Stimulated activated CD4-positive, alpha-beta T cell treated with anti-CD3 and anti-CD28 coated beads, Interleukin-15, amount 100 ng/mL, for 48 hours (primary cell): Measurements from ENCODE around the gene TOM1.

Source experiments
- DNase-seq, 2 donors: peaks; one replicate each; pipeline ENCODE4 v3.0.0-alpha.2; 2020; ENCODE audit warnings: low read depth in 2 of 2

Gene TOM1

DNA sequence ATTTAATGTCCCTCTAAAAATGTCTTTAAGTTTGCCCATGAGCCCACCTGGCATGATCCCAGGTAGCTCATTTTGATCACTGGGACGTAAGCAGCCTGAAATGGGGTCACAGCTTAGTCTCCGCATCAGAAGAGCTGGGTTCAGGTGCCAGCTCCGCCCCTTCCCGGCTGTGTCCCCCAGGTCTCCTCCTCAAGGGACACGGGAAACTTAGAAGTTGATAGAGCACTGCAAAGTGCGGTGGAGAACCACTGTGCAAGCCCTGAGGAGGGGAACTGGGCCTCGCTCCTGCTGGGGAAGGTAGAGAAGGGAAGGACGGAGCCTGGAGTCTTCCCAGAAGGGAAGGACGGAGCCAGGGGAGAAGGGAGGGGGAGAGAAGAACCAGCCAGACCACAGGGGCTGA lies 7.7 kb downstream of the TOM1 start:
- DNase-seq: no peak

DNA sequence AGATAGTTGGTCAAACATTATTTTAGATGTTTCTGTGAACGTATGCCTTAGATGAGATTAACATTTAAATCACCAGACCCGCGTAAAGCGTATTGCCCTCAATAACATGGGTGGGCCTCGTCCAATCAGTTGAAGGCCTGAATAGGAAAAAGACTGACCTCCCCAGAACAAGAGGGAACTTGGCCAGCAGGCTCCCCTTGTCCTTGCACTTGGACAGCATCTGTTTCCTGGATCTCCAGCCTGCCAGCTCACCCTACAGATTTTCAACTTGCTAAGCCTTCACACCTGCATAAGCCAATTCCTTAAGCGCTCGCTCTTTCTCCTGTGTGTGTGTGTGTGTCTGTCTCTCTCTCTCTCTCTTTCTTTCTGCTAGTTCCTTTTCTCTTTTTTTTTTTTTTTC lies 8.2 kb downstream of the TOM1 start:
- DNase-seq: no peak

DNA sequence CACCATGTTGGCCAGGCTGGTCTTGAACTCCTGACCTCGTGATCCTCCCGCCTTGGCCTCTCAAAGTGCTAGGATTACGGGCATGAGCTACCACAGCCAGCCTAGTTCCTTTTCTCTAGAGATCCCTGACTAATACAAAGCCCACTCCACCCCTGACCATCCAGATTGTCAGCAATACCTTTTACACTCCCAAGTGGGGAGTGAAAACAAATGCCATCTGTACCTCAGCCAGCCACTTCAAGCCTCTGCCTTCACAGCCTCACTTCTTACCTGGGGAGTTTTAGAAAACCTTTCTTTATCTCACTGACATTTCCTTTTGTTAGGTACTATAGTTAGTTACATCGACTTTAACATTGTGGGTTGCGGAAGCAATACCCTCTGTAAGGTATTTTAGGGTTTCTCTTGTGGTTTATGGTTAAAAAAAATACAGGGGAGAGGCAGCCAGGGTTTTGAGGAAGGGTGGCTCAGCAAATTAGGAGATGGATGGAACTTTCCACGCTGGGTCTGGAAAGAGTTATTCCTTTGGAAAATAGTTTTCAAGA lies 8.9 kb downstream of the TOM1 start:
- DNase-seq: no peak

DNA sequence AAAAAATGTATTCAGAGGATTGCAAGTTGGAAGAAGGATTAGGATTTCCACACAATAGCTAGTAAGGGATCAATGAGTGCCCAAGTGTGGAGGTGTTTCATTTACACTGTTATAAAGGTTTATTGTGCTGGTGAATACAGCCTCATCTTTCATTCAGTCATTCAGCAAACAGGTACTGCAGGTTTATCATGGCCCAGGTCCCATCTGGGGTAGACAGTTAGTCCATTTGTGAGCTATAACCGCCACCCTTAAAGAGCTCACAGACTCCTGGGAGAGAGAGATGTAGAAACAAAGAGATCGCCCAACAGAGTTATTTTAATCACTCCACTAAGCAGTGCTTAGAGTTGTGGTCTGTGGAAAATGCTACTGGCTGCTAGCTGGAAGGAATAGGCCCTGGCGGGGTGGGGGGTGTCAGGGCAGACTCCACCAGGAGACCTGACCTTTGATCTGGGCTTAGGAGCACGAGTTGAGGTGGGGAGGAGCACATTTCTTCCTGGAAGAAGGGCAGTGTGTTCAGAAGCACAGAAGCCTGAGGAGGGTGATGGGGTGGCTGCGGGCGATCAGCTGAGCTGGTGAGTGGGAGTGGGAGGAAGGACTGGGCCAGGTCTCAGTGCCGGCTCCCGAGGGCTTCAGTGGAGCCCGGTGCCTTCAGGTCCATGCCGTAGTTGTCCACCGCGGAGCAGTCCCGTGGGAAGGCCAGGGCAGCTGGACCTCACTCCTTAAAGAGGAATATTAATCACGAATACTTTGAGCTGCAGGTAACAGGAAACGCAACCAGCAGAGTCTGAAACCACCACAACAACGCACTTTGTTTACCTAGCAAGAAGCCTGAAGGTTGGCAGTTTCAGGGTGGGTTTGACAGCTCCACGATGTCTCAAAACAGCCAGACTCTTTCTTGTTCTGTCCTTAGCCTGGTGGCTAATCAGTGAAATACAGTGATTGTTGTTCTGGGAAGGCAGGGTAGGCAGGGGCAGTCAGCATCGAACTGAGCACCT lies 11.2 kb downstream of the TOM1 start:
- DNase-seq: no peak

DNA sequence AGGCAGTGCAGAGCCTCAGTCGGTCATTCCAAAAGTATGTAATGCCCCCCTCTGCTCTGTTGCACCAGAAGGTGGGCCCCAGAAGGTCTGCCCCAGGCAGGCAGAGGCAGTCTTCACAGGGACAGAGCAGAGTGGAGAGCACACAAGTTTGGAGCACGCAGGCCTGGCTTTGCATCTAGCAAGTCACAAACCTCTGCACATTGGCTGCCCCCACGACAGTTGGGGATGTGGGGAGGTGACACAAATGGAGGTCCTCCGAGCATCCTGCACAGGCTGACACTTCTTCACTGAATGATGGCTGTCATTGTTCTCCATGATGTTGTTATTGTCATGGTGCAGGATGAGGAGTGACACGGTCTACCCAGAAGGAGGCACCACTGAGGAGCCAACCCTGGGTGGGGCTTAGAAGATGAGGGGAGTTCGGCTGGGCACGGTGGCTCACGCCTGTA lies 11.9 kb downstream of the TOM1 start:
- no peak for DNase-seq

DNA sequence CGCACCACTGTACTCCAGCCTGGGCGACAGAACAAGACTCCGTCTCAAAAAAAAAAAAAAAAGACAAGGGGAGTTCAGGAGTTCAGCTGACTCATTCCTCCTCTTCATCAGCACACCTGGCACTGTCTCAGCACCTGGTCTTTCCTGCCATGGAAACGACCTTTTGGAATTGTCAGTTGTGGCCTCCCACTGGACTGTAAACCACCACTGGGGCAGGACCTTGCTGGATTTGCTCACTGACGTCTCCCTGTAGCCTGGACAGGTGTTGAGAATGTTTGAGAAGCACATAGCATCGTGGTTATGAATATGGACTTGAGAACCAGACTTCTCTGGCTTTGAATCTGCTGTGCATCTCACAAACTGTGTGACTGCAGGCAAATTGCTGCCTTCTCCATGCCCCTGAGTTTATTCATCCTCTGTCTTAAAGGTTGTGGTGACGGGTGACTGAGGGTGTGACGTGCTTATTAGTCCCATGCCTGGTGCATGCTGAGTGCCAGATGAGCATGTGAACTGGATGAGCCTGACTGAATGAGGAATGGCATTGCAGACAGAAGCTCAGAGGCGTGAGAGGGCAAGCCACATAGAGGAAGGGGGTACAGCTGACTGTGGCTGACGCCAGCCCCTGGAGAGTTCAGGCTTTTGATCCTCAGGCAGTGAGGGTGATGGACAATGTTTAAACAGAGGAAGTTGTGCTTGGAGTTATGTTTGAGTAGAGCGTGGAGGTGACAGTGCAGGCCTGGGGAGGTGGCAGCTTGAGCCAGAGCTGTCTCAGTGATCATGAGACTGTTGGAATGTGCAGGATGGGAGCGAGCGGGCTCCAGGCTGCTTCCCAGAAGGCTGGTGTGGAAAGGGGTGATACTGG lies 12.7 kb downstream of the TOM1 start:
- DNase-seq: no peak

DNA sequence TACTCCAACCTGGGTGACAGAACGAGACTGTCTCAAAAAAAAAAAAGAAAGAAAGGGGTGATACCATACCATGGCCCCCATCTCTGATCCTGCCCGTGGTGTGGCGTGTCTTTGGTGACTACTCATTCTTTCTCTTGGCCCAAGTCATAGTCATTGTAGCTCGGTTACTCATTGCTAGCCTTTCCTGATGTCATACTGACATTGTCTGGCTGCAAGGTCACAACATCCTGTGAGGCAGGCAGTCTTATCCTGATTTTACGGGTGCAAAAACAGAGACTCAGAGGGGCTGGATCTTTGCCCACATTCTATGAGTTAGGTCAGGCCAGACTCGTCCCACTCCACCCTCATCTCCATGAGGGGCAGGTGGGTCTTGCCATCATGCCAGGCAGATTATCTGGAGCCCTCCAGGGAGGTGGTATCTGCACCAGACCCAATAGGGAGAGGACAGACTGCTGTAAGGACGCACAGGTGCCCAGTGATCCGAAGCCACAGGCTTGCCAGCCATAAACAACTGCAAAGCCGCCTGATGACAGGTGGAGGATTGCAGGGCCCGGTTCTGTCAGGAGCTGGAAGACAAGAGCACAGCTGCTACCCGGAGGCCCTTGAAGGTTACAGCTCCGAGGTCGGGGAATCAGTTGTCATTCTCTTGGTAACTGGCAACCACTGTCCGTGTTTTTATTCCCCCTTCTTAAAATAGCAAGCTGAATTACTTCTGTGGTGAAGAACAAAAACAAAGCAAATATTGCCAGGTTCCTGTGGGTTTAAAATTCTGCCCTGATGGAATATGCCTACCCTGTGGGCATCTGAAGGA lies 13.8 kb downstream of the TOM1 start:
- DNase-seq: peak; percentile 13 to 43

DNA sequence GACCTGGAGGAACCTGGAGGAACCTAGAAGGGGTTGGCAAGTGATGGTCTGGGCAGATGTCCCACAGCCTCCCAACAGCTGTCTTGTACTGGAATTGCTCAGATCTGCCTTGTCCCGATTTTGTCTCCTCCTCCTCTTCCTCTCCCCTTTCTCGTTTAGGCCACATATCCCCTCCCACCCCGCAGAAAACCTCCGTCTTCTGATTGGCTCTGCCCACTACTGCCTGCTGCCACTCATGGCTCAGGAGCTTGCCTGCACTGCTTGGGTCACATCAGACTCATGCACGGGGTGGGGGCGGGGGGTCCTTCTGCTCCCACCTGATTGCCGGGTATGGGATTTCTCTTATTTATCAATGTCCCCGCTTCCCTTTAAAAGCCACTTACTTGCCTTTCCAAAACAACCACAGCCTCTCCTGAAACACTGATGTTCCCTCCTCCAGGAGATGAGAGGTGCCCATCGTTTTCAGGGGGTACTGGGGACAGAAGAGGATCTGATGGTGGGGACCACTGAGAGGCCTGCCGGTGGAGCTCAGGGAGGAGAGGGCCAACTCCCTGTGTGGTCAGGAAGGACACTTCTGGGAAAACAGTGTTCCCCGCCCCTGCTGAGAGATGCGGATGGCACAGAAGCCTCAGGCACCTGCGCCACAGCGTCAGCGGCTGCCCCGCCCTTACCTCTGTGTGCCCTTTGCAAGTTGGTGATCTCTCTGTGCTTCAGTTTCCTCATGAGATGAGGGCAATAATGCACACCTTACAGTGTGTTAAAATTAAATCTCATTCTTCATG lies 14.7 kb downstream of the TOM1 start:
- no peak for DNase-seq

DNA sequence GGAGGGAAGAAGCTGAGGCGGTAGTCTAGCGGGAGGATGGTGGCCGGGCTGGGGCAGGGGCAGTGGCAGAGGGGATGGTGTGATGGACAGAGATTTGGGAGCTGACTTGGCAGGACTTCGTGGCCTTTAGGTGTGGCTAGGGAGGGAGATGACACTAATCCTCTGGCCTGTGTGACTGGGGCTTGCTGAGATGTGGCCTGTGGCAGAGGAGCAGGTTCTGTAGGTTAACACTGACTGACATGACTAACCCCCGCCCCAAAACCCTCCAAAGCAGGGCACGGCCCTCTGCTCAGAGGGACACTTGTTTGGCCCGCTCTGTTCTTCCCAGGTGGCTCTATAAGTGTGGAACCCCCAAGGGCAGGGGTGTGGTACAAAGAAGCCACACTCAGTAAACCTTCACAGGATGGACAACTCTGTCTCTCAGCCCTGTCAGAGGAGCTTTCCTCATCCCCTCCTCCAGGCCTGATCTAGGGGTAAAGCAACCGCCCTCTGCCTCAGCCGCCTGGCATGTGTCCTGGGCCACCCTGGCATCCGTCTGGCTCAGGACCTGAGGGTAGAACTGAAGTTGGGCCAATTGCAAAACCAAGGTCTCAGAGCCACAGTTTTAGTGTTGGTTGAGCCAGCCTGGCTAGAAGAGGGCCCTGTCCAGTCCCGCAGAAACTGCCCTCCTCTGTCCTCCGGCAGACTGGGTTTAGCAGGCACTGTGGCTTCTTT lies 15.6 kb downstream of the TOM1 start:
- DNase-seq: no peak

DNA sequence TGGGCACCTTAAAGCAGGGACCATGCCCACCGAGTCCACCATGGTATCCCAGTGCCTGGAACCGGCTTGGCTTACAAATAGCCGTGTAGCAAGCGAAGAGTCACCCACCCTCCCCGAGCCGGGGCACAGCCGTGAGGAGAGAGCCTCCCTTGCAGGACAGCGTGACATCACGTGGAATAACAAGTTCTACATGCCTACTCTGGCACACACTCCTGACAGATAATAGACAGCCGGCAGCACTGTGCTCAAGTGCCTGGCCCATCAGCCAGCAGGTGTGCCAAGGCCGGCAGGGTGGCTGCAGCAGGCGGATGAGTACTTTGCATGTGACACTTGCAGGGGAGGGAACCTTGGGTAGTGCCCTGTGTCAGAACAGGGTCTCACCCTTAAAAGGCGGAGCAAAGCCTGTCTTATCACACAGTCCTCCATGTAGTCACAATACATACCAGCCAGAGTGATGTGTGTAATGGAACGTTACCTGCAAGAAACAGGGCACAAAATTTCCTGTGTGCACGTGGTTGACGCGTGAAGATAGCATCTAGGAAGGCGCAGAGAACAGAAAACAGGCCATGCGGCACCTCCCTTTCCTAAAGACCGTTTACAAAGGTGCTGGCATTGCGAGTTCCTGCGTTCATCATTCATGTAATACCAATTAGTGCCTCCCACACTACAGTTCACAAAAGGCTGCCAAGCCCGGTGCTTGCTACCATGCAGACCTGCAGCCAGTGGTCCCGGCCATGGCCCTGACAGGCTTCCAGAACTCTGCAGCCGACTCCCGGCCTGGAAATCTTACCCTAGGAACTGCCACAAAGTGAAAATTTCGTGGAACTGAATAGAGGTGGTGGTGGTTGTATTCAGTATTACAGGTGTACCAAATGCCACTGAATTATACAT lies 16.4 kb downstream of the TOM1 start:
- DNase-seq: no peak

DNA sequence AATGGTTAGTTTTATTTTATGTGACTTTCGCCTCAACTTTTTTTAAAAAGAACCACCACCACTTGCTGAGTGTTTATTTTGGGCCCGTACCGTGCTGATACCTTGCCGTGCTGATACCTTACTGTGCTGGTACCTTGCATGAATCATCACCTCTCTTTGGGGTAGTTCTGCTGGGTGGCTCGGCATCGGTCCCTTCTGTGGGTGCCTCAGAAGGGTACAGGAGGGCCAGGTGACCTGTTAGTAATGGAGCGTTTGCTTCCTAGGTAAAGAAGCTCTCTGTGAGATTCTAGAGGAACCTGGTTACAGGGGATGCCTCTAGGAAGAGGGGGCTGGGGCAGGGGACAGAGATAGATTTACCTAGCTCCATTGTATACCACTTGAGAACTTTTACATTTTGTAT lies 17.1 kb downstream of the TOM1 start:
- no peak for DNase-seq

DNA sequence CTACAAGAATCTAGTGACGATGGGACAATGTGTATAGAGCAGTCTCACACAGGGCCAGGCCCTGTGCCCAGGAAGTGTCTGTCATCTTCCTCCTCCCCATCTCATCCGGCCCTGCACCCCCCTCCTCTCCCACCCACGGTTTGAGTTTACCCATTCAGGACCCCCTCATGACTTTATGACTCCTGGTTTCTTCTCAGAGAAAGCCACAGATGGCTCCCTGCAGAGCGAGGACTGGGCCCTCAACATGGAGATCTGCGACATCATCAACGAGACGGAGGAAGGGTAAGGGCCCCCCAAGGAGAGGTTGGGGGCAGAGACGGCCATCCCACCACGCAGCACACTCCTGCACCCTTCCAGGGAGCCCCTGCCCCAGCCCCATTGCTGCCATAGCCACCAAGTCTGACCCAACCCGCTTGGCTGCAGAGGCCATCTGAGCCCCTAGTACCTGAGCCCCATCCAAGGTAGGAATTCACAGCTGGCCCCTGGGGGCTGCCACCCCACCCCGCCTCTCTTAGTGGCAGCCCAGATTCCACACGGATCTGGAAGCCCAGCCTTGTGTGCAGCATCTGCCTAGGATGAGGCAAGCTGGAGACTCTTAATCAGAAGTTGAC lies 18.1 kb downstream of the TOM1 start:
- DNase-seq: no peak

DNA sequence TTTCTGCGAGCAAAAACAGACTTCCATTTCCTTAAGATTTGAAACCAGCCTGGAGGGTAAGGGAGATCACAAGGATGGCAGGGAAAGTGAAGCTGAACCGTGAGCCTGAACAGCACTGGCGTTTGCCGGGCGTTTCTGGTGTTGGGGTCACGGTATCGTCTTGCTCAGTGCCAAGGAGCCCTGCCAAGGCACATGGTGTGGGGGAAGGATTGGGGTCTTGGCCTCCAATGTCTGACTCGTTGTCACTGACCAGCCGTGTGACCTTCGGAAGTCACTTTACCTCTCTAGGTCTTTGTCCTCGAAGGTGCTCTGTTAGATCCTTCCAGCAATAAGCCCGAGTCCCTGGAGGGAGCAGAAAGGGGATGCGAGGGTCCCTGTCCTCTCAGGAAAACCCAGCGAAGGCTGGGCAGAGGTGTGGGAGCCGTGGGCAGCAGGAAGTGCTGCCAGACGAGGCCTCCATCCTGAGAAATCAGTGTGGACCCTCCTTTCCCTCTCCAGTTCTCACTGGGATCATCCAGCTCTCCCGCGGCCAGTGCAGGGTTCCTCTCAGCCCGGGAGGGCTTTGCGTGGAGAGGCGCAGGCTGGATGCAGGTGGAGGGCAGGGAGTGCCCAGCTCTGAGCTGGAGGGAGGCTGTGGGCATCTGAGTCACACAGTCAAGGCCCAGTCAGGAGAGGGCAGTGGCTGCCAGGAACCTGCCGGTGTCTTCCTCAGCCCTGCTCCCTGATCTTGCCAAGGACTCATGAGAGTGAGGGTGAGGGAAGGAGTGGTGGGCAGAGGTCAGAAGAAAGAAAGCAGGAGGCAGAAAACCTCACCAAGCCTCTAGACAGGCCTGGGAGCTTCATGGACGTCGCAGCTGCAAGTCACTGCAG lies 18.9 kb downstream of the TOM1 start:
- no peak for DNase-seq

DNA sequence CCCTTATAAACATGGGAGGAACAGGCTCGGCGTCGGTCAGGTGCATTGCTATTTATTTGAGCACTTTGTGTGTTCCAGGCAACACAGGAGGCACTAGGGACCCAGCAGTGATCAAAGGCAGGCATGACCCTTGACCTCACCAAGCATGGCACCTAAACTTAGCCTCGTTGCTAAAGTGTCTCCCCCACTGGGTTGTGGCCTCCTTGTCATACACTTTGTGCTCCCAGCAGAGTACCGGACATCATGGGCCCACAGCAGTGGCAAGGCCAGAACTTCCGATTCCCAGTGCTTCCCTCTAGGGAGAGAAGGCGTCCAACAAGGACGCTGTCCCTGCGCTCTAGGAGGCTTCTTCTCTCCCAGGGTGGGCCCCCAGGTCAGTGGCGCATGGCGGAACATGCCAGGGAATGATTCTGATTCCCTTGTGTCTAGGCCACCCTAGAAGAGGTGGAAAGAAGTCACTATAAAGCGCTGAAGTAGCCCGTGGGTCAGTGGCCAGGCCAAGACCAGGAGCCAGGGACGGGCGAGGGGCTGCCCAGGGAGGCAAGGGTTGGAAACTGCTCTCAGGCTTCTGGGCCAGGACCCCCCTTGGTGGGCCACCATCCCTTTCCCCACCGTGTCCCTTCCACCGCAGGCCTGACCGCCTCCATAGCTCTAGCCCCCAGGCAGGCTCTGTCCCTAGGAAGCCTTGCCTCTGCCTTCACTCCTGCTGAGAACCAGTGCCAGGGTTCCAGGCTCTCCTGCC lies 19.7 kb downstream of the TOM1 start:
- no peak for DNase-seq

DNA sequence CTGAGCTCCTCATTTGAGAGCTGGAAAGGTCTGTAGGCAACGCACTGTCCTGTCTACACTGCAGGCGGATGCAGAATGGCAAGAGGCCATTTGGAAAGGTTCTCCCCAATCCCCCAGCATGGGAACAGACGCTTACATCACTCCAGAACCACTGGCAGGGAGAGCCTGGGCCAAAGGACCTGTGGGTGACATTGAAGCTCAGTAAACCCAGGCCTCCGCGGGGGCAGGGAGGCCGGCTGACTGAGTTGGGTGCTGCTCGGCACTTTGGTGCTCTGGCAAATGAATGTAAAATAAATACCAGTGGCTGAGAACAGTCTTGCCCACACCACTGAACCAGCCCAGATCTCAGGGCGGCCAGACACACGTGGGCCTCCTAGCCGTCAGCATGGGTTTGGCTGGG lies 22.4 kb downstream of the TOM1 start:
- DNase-seq: no peak

DNA sequence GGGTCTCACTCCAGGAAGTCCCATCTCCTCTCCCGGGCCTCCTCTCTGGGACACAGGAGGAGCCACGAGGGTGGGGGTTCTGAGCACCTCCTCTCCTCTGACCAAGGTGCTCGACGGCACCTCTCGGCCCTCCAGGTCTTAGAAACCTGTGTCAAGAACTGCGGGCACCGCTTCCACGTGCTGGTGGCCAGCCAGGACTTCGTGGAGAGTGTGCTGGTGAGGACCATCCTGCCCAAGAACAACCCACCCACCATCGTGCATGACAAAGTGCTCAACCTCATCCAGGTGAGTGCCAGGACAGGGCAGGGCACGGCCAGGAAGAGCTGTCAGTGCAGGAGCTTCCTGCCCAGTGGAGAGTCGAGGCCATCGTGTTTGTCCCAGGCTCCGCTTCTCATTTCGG lies 23.2 kb downstream of the TOM1 start:
- DNase-seq: no peak

DNA sequence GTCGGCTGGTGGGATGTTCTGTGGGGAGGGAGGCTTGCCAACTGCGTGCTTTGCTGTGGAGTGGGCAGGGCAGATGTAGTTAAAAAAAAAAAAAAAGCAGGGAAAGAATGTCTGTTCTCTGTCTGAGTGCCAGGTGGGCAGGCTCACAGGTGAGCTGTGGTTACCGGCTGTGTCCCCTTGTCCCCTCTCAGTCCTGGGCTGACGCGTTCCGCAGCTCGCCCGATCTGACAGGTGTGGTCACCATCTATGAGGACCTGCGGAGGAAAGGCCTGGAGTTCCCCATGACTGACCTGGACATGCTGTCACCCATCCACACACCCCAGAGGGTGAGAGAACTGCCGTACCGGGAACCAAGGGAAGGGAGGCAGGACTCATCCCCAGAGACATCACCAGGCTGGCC lies 23.6 kb downstream of the TOM1 start:
- no peak for DNase-seq
